Stimulated activated CD4-positive, alpha-beta T cell treated with anti-CD3 and anti-CD28 coated beads, Interleukin-12 subunit alpha, Interleukin-12 subunit beta, amount 100 ng/mL, for 24 hours (primary cell): ENCODE data around the gene MBD4.
"Not testable (repeated sequence)": the region's sequence is repeated elsewhere in the genome, so short reads cannot be mapped to it uniquely, and the experiment has no call there.

ENCODE experiments used
- DNase-seq, 2 experiments: peaks; one replicate each; pipeline ENCODE4 v3.0.0-alpha.2; 2020; ENCODE audit warnings: low read depth in 2 of 2

The MBD4 gene

GRCh38 chr3:129429602-129430001 is 10.1 kb downstream of the MBD4 start:
- no peak for DNase-seq

GRCh38 chr3:129429080-129429451 is 10.7 kb downstream of the MBD4 start:
- no peak for DNase-seq

- DNase-seq = peak; percentile 72 to 85
Measured at GRCh38 chr3:129428376-129429079, 11.2 kb downstream of the MBD4 start, which contains the start of gene EFCAB12. TSS of gene EFCAB12 (minus strand) at chr3:129428636. CDS start at chr3:129428488, 148 bp downstream.

- no peak for DNase-seq
Measured at GRCh38 chr3:129428007-129428375, 11.8 kb downstream of the MBD4 start.

- DNase-seq = no peak
Measured at GRCh38 chr3:129425619-129426018, 14.1 kb downstream of the MBD4 start.

- DNase-seq = no peak
Measured at GRCh38 chr3:129425213-129425612, 14.5 kb downstream of the MBD4 start.

GRCh38 chr3:129424185-129424841 is 15.4 kb downstream of the MBD4 start:
- DNase-seq = no peak

GRCh38 chr3:129422897-129423296 is 16.9 kb downstream of the MBD4 start:
- DNase-seq = no peak

- DNase-seq = no peak
Measured at GRCh38 chr3:129421988-129422745, 17.6 kb downstream of the MBD4 start.

- DNase-seq = no peak
Measured at GRCh38 chr3:129421236-129421883, 18.4 kb downstream of the MBD4 start.

- DNase-seq = no peak
Measured at GRCh38 chr3:129419476-129419875, 20.3 kb downstream of the MBD4 start.

GRCh38 chr3:129418041-129418973 is 21.4 kb downstream of the MBD4 start:
- no peak for DNase-seq

- DNase-seq = no peak
Measured at GRCh38 chr3:129417326-129417725, 22.4 kb downstream of the MBD4 start.

GRCh38 chr3:129416415-129416814 is 23.3 kb downstream of the MBD4 start:
- no peak for DNase-seq

GRCh38 chr3:129415830-129416229 is 23.9 kb downstream of the MBD4 start:
- DNase-seq = no peak

GRCh38 chr3:129415378-129415777 is 24.4 kb downstream of the MBD4 start:
- DNase-seq = no peak

GRCh38 chr3:129413687-129414506 is 25.9 kb downstream of the MBD4 start:
- DNase-seq = no peak

GRCh38 chr3:129413238-129413637 is 26.5 kb downstream of the MBD4 start:
- DNase-seq = not testable (repeated sequence)

GRCh38 chr3:129412542-129413198 is 27.1 kb downstream of the MBD4 start:
- no peak for DNase-seq

- DNase-seq = no peak
Measured at GRCh38 chr3:129410971-129411370, 28.8 kb downstream of the MBD4 start.
